ENCODE data around the gene PKLR.

GRCh38 chr1:155326020-155326526, 24.8 kb upstream of the PKLR start:
- TF ChIP-seq POLR2AphosphoS5 (IDR thresholded peaks at IDR 0.05; ENCODE audit: low read depth) (no peak), CTCF (IDR thresholded peaks at IDR 0.05; ENCODE audit: insufficient read depth, low read length) (no peak), GABPA (IDR thresholded peaks at IDR 0.05; ENCODE audit: low read depth) (no peak), REST (IDR thresholded peaks at IDR 0.05; ENCODE audit: insufficient replicate concordance, low read depth) (no peak), SPI1 (IDR thresholded peaks at IDR 0.05; ENCODE audit: borderline replicate concordance, low read depth) (no peak)
